Prostate gland (tissue), 2 donors: ENCODE results near the gene CCT7.

Experiments
- CTCF ChIP-seq, 4 experiments: fragments of 200-600 bp in 2 of 4; fragments of 450-650 bp in 2 of 4; sonication (generic) in 2 of 4; IDR thresholded peaks; 1 replicate in 3 of 4; 2 replicates in 1 of 4; pipeline ENCODE4 v1.5.1; 2016 to 2019; ENCODE audit warnings: antibody characterized with exemption in 4 of 4, mild to moderate bottlenecking in 2 of 4, moderate library complexity in 2 of 4
- POLR2A ChIP-seq: fragments of 450-650 bp; IDR thresholded peaks from one replicate; pipeline ENCODE4 v1.6.1; 2016; ENCODE audit warnings: antibody characterized with exemption, mild to moderate bottlenecking
- POLR2AphosphoS5 ChIP-seq: sonication (generic); formaldehyde crosslinking; IDR thresholded peaks from one replicate; pipeline ENCODE4 v1.6.1; 2017; ENCODE audit warnings: antibody characterized with exemption

GRCh38 chr2:73187549-73187948, 46.6 kb upstream of the CCT7 start:
- TF ChIP-seq CTCF (IDR thresholded peaks at IDR 0.05) (no peak), POLR2A (no peak), POLR2AphosphoS5 (no peak)
